Measurements from ENCODE around the gene IGSF21. TPM values are rescaled to one million over a fixed set of nuclear protein-coding genes. Genes with fewer than 3 reads are reported as not detected.
A peak's percentile ranks its signal among the peaks of the same experiment; 100 is the strongest.
"Not testable (repeated sequence)": the region's sequence is repeated elsewhere in the genome, so short reads cannot be mapped to it uniquely, and the experiment has no call there.

IGSF21 gene
- total RNA-seq, 1 experiment from 2014 or later: 30.5 TPM

GRCh38 chr1:18414321-18414720 lies 306.7 kb downstream of the IGSF21 start (continued):
- TF ChIP-seq, protein P1, sequence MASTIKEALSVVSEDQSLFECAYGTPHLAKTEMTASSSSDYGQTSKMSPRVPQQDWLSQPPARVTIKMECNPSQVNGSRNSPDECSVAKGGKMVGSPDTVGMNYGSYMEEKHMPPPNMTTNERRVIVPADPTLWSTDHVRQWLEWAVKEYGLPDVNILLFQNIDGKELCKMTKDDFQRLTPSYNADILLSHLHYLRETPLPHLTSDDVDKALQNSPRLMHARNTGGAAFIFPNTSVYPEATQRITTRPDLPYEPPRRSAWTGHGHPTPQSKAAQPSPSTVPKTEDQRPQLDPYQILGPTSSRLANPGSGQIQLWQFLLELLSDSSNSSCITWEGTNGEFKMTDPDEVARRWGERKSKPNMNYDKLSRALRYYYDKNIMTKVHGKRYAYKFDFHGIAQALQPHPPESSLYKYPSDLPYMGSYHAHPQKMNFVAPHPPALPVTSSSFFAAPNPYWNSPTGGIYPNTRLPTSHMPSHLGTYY (CRISPR knock-in tag; IDR thresholded peaks at IDR 0.05): no peak
- no peak for TF ChIP-seq ZNF138 (CRISPR knock-in tag; conservative IDR thresholded peaks at IDR 0.05)
- TF ChIP-seq, protein P2, sequence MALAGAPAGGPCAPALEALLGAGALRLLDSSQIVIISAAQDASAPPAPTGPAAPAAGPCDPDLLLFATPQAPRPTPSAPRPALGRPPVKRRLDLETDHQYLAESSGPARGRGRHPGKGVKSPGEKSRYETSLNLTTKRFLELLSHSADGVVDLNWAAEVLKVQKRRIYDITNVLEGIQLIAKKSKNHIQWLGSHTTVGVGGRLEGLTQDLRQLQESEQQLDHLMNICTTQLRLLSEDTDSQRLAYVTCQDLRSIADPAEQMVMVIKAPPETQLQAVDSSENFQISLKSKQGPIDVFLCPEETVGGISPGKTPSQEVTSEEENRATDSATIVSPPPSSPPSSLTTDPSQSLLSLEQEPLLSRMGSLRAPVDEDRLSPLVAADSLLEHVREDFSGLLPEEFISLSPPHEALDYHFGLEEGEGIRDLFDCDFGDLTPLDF (CRISPR knock-in tag; IDR thresholded peaks at IDR 0.05): no peak

DNA sequence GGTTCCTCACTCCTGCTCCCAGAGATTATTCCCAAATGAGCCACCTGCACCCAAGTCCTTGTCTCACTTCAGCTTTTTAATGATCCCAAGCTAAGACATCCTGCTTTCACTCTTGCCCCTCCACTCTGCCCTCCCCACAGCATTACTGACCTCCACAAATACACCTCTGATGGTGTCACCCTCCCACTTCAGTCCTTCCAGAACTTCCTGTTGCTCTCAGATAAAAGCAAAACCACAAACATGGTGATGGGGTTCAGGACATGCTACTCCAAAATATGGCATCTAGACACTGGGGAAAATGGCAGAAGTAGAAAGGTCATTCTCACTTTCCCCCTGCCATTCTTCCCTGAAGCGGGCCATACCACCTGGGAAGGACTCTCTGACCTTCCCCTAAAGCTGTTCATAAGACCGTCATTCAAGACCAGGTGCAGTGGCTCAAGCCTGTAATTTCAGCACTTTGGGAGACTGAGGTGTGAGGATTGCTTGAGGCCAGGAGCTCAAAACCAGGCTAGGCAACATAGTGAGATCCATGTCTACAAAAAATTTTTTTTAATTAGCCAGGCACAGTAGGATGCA lies 307.4 kb downstream of the IGSF21 start:
- Mint-ChIP-seq H3K9me3 (peaks cover 33% of the 10 kb centered on the region), H3K27ac (peak overlapping the region; percentile 37), H3K4me1 (peaks cover 89% of the 10 kb centered on the region), H3K27me3 (ENCODE audit: low read depth) (peaks cover 15% of the 10 kb centered on the region), H3K4me3 (no peak overlapping the region), H3K36me3 (peaks cover 42% of the 10 kb centered on the region)
- ChIA-PET POLR2A (no interaction called here), CTCF (no interaction called here)
- no peak for ATAC-seq
- no peak for TF ChIP-seq ZNF317 (CRISPR knock-in tag; IDR thresholded peaks at IDR 0.05; ENCODE audit: borderline replicate concordance, low read depth)
- TF ChIP-seq USF1 (CRISPR knock-in tag; IDR thresholded peaks at IDR 0.05): no peak
- no peak for DNase-seq (ENCODE audit: low spot score)

DNA sequence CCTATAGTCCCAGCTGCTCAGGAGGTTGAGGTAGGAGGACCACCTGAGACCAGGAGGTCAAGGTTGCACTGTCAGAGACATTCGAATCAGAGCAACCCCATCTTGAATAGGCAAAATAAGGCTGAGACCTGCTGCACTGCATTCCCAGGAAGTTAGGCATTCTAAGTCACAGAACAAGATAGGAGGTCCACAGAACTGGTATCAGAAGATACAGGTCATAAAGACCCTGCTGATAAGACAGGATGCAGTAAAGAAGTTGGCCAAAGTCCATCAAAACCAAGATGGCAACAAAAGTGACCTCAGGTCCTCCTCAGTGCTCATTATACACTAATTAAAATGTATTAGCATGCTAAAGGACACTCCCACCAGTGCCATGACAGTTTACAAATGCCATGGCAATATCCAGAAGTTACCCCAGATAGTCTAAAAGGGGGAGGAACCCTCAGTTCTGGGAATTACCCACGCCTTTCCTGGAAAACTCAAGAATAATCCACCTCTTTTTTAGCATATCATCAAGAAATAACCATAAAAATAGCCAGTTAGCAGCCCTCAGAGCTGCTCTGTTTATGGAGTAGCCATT lies 307.9 kb downstream of the IGSF21 start:
- no peak for TF ChIP-seq STAT6 (CRISPR knock-in tag; conservative IDR thresholded peaks at IDR 0.05; ENCODE audit: low read depth)
- TF ChIP-seq, protein P3, sequence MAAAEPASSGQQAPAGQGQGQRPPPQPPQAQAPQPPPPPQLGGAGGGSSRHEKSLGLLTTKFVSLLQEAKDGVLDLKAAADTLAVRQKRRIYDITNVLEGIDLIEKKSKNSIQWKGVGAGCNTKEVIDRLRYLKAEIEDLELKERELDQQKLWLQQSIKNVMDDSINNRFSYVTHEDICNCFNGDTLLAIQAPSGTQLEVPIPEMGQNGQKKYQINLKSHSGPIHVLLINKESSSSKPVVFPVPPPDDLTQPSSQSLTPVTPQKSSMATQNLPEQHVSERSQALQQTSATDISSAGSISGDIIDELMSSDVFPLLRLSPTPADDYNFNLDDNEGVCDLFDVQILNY (CRISPR knock-in tag; IDR thresholded peaks at IDR 0.05): no peak
- no peak for TF ChIP-seq IRF2 (CRISPR knock-in tag; IDR thresholded peaks at IDR 0.05; ENCODE audit: borderline replicate concordance, low read depth)
- no peak for TF ChIP-seq SMAD3 (CRISPR knock-in tag; IDR thresholded peaks at IDR 0.05; ENCODE audit: borderline replicate concordance)
- no peak for TF ChIP-seq ZNF317 (CRISPR knock-in tag; IDR thresholded peaks at IDR 0.05; ENCODE audit: borderline replicate concordance, low read depth)
- TF ChIP-seq ZNF281 (CRISPR knock-in tag; IDR thresholded peaks at IDR 0.05): no peak
- TF ChIP-seq FOXP4 (CRISPR knock-in tag; IDR thresholded peaks at IDR 0.05): no peak
- TF ChIP-seq IRF1 (CRISPR knock-in tag; IDR thresholded peaks at IDR 0.05): no peak
- peaks cover 12% of the 10 kb centered on the region for H3K27me3 Mint-ChIP-seq (ENCODE audit: low read depth)
- no peak for DNase-seq (ENCODE audit: low spot score)
- no peak for ATAC-seq
- peaks cover 42% of the 10 kb centered on the region for H3K36me3 Mint-ChIP-seq
- no peak overlapping the region for H3K4me3 Mint-ChIP-seq
- CTCF ChIA-PET: no interaction called here
- H3K4me1 Mint-ChIP-seq: peaks cover 88% of the 10 kb centered on the region
- POLR2A ChIA-PET: no interaction called here
- H3K9me3 Mint-ChIP-seq: peaks cover 33% of the 10 kb centered on the region
- H3K27ac Mint-ChIP-seq: peak overlapping the region; percentile 93; the same call in 1 of the 2 replicates

DNA sequence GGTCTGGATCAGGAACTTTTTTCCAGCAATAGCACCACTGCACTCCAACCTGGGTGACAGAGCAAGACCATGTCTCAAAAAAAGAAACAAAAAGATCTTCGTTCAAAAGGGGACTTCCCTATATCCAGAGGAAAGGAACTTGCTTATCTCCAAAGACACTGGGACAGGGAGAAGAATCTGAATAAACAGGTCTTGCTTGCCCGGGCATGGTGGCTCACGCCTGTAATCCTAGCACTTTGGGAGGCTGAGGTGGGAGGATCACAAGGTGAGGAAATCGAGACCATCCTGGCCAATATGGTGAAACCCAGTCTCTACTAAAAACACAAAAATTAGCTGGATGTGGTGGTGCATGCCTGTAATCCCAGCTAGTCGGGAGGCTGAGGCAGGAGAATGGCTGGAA lies 308.5 kb downstream of the IGSF21 start:
- peaks cover 37% of the 10 kb centered on the region for H3K36me3 Mint-ChIP-seq
- H3K4me3 Mint-ChIP-seq; DNase-seq (ENCODE audit: low spot score); H3K27me3 Mint-ChIP-seq (ENCODE audit: low read depth); CTCF ChIA-PET; POLR2A ChIA-PET; ATAC-seq: not testable (repeated sequence)
- H3K27ac Mint-ChIP-seq: peak overlapping the region; percentile 93
- peaks cover 31% of the 10 kb centered on the region for H3K9me3 Mint-ChIP-seq
- H3K4me1 Mint-ChIP-seq: peaks cover 84% of the 10 kb centered on the region

All from WTC11 (cell line).